GM23338 (cell line): Measurements from ENCODE around the gene PDGFRB. TPM values are rescaled to one million over a fixed set of nuclear protein-coding genes. Genes with fewer than 3 reads are reported as not detected.

Experiments
- ATAC-seq: fragments of 200-7000 bp; cut with Tn5 transposase; 3 replicates; pipeline ENCODE4 v1.9.1; 2020
- DNase-seq: peaks from one replicate; pipeline ENCODE4 v3.0.0-alpha.2; 2015; ENCODE audit warnings: low spot score
- H2AFZ ChIP-seq: fragments of 200-600 bp; sonication (generic); 2 replicates; pipeline ENCODE4 v1.8.0; 2016; ENCODE audit warnings: antibody characterized with exemption, mild to moderate bottlenecking, moderate library complexity
- H3F3A ChIP-seq: fragments of 200-600 bp; sonication (generic); replicated peaks from 2 replicates; pipeline ENCODE4 v1.8.0; 2017; ENCODE audit warnings: antibody characterized with exemption, mixed run types, low read depth
- H3K27ac ChIP-seq: fragments of 200-600 bp; sonication (generic); 2 replicates; pipeline ENCODE4 v1.6.1; 2016; ENCODE audit warnings: low read depth
- H3K27me3 ChIP-seq: fragments of 200-600 bp; sonication (generic); 2 replicates; pipeline ENCODE4 v1.8.0; 2016; ENCODE audit warnings: mild to moderate bottlenecking, mixed run types, moderate library complexity; ENCODE audit not compliant: insufficient read depth
- H3K36me3 ChIP-seq: fragments of 200-600 bp; sonication (generic); 2 replicates; pipeline ENCODE4 v1.8.0; 2016; ENCODE audit warnings: mild to moderate bottlenecking; ENCODE audit not compliant: insufficient read depth
- H3K4me1 ChIP-seq: fragments of 200-600 bp; sonication (generic); 2 replicates; pipeline ENCODE4 v1.8.0; 2016; ENCODE audit warnings: mild to moderate bottlenecking, moderate library complexity; ENCODE audit not compliant: insufficient read depth
- H3K4me2 ChIP-seq: fragments of 200-600 bp; sonication (generic); 2 replicates; pipeline ENCODE4 v1.7.1; 2017; ENCODE audit warnings: mixed run types
- H3K4me3 ChIP-seq: fragments of 200-600 bp; sonication (generic); 2 replicates; pipeline ENCODE4 v1.6.1; 2016; ENCODE audit warnings: mixed run types
- H3K79me2 ChIP-seq: fragments of 200-600 bp; sonication (generic); replicated peaks from 2 replicates; pipeline ENCODE4 v1.8.0; 2017; ENCODE audit warnings: mild to moderate bottlenecking; ENCODE audit not compliant: insufficient read depth
- H3K9me2 ChIP-seq: fragments of 200-600 bp; sonication (generic); 2 replicates; pipeline ENCODE4 v1.8.0; 2017; ENCODE audit not compliant: insufficient read depth
- H4K20me1 ChIP-seq: fragments of 200-600 bp; sonication (generic); replicated peaks from 2 replicates; pipeline ENCODE4 v1.8.0; 2017; ENCODE audit warnings: mild to moderate bottlenecking; ENCODE audit not compliant: insufficient read depth
- H3K27ac Mint-ChIP-seq: 2 replicates; pipeline ENCODE4 v1.8.0; 2020; ENCODE audit warnings: inconsistent platforms, mild to moderate bottlenecking, moderate library complexity, mixed read lengths
- H3K27me3 Mint-ChIP-seq: 3 replicates; pipeline ENCODE4 v1.8.0; 2022; ENCODE audit warnings: low read depth, mild to moderate bottlenecking, moderate library complexity, mixed read lengths, inconsistent platforms; ENCODE audit not compliant: insufficient read depth, poor library complexity
- H3K36me3 Mint-ChIP-seq: 3 replicates; pipeline ENCODE4 v1.8.0; 2021; ENCODE audit warnings: low read depth, mild to moderate bottlenecking, inconsistent platforms, moderate library complexity, mixed read lengths
- H3K4me1 Mint-ChIP-seq: 3 replicates; pipeline ENCODE4 v1.8.0; 2020; ENCODE audit warnings: mild to moderate bottlenecking, inconsistent platforms, mixed read lengths
- H3K4me3 Mint-ChIP-seq: 3 replicates; pipeline ENCODE4 v1.8.0; 2021; ENCODE audit warnings: moderate library complexity, mild to moderate bottlenecking, inconsistent platforms, mixed read lengths
- H3K9me3 Mint-ChIP-seq: 3 replicates; pipeline ENCODE4 v1.8.0; 2020; ENCODE audit warnings: moderate library complexity, mild to moderate bottlenecking, inconsistent platforms, mixed read lengths
- CREB1 ChIP-seq: fragments of 250-450 bp; sonication (Bioruptor Pico); IDR thresholded peaks from 2 replicates; pipeline ENCODE4 v1.5.0; 2020; ENCODE audit warnings: low read depth, mild to moderate bottlenecking, moderate library complexity
- CTCF ChIP-seq, 2 experiments: fragments of 200-600 bp in 1 of 2; sonication (generic) in 1 of 2; conservative IDR thresholded peaks; 2 replicates each; pipeline versions ENCODE4 v1.5.1 to v1.6.1; 2016 to 2017; ENCODE audit warnings: antibody characterized with exemption in 2 of 2, low read depth in 2 of 2, mild to moderate bottlenecking in 2 of 2, moderate library complexity in 1 of 2
- EZH2 ChIP-seq: fragments of 200-600 bp; sonication (generic); IDR thresholded peaks from one replicate; pipeline ENCODE4 v1.8.0; 2017; ENCODE audit warnings: antibody characterized with exemption, mild to moderate bottlenecking, low read depth; ENCODE audit not compliant: unreplicated experiment
- JUNB ChIP-seq: IDR thresholded peaks from one replicate; pipeline ENCODE4 v1.6.1; 2016; ENCODE audit warnings: antibody characterized with exemption; ENCODE audit not compliant: unreplicated experiment
- ZNF114 ChIP-seq: fragments of 250-450 bp; sonication (Bioruptor Pico); IDR thresholded peaks from 2 replicates; pipeline ENCODE4 v1.5.0; 2020; ENCODE audit warnings: mild to moderate bottlenecking, moderate library complexity
- polyA plus RNA-seq: library from polyadenylated mRNA; unstranded; fragments of >200 nt; fragmentation: Nextera tagmentation; extraction: Ambion mirVana; gene quantifications from 2 replicates; pipeline ENCODE4 v1.2.1, GENCODE V29; 2016
- total RNA-seq: library from RNA; depleted of rRNA; stranded (reverse); fragments of >200 nt; shearing (Covaris generic); gene quantifications from 2 replicates; pipeline ENCODE4 v1.2.3, GENCODE V29; 2014
- TF ChIP-seq, protein P1 (sequence below): IDR thresholded peaks from one replicate; pipeline ENCODE4 v1.6.1; 2018; ENCODE audit warnings: antibody characterized with exemption; ENCODE audit not compliant: unreplicated experiment
- TF ChIP-seq, protein P2 (sequence below): fragments of 250-450 bp; sonication (Bioruptor Pico); IDR thresholded peaks from 2 replicates; pipeline ENCODE4 v1.5.0; 2020; ENCODE audit warnings: mild to moderate bottlenecking, moderate library complexity

PDGFRB gene
- total and polyA plus RNA-seq, 2 experiments from 2014 or later: 4.5 to 11.3 TPM

DNA sequence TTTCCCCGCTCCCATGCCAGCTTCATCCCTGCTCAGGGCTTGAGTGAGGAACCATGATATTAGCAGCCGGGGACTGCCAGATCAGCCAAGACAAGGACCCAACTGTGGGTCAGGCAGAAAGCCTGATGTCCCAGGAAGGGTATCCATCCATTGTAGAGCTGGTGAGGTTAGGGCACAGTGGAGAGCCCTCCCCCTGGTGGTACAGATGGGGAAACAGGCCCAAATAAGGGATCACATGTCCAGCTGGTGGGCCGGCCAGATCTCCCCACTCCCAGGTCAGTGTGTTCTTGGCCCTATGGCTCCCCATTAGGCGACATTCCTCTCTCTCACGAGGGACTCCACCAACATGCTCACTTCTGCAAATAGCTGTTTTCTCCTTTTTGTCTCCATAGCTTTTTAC, 19.9 kb upstream of the PDGFRB start:
- ATAC-seq: peak; percentile 98
- Histone ChIP-seq H4K20me1 (no peaks in the 10 kb centered on the region), H3K4me3 (no peak overlapping the region), H3K9me2 (no peaks in the 10 kb centered on the region), H3K4me2 (no peak overlapping the region), H3F3A (no peaks in the 10 kb centered on the region), H3K79me2 (no peaks in the 10 kb centered on the region), H3K27me3 (peaks cover 7% of the 10 kb centered on the region), H3K36me3 (no peaks in the 10 kb centered on the region), H3K4me1 (no peaks in the 10 kb centered on the region), H2AFZ (no peak overlapping the region), H3K27ac (no peak overlapping the region)
- peak; percentile 83 for DNase-seq
- Mint-ChIP-seq H3K9me3 (no peaks in the 10 kb centered on the region), H3K27me3 (peaks cover 25% of the 10 kb centered on the region), H3K4me1 (peaks cover 7% of the 10 kb centered on the region; the same call in 2 of the 3 replicates), H3K36me3 (no peaks in the 10 kb centered on the region), H3K27ac (no peak overlapping the region), H3K4me3 (no peak overlapping the region)
- TF ChIP-seq EZH2: no peak
- peak; percentile 68 to 88 for TF ChIP-seq CTCF (conservative IDR thresholded peaks at IDR 0.05; ENCODE audit: low read depth in 2 of 2)
- TF ChIP-seq, protein P1, sequence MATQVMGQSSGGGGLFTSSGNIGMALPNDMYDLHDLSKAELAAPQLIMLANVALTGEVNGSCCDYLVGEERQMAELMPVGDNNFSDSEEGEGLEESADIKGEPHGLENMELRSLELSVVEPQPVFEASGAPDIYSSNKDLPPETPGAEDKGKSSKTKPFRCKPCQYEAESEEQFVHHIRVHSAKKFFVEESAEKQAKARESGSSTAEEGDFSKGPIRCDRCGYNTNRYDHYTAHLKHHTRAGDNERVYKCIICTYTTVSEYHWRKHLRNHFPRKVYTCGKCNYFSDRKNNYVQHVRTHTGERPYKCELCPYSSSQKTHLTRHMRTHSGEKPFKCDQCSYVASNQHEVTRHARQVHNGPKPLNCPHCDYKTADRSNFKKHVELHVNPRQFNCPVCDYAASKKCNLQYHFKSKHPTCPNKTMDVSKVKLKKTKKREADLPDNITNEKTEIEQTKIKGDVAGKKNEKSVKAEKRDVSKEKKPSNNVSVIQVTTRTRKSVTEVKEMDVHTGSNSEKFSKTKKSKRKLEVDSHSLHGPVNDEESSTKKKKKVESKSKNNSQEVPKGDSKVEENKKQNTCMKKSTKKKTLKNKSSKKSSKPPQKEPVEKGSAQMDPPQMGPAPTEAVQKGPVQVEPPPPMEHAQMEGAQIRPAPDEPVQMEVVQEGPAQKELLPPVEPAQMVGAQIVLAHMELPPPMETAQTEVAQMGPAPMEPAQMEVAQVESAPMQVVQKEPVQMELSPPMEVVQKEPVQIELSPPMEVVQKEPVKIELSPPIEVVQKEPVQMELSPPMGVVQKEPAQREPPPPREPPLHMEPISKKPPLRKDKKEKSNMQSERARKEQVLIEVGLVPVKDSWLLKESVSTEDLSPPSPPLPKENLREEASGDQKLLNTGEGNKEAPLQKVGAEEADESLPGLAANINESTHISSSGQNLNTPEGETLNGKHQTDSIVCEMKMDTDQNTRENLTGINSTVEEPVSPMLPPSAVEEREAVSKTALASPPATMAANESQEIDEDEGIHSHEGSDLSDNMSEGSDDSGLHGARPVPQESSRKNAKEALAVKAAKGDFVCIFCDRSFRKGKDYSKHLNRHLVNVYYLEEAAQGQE: no peak

- Mint-ChIP-seq H3K4me1 (peaks cover 7% of the 10 kb centered on the region; the same call in 2 of the 3 replicates), H3K9me3 (peaks cover 2% of the 10 kb centered on the region; the same call in 1 of the 3 replicates), H3K27me3 (peaks cover 29% of the 10 kb centered on the region), H3K36me3 (no peaks in the 10 kb centered on the region), H3K27ac (no peak overlapping the region), H3K4me3 (no peak overlapping the region)
- no peak for ATAC-seq
- no peaks in the 10 kb centered on the region for H3K4me1 ChIP-seq
- H3K36me3 ChIP-seq: no peaks in the 10 kb centered on the region
- H2AFZ ChIP-seq: 0 out of 2 replicates have a peak overlapping the region, but pooled peaks have one; percentile 38
- no peak overlapping the region for H3K27ac ChIP-seq
- H3K9me2 ChIP-seq: no peaks in the 10 kb centered on the region
- H4K20me1 ChIP-seq: no peaks in the 10 kb centered on the region
- H3K79me2 ChIP-seq: no peaks in the 10 kb centered on the region
- no peak for DNase-seq
- no peak overlapping the region for H3K4me3 ChIP-seq
- H3K27me3 ChIP-seq: peaks cover 12% of the 10 kb centered on the region
- H3K4me2 ChIP-seq: no peak overlapping the region
- H3F3A ChIP-seq: no peaks in the 10 kb centered on the region
- TF ChIP-seq EZH2 (no peak), ZNF114 (CRISPR knock-in tag) (no peak), JUNB (no peak), CREB1 (CRISPR knock-in tag) (no peak), CTCF (conservative IDR thresholded peaks at IDR 0.05; ENCODE audit: low read depth in 2 of 2) (no peak)
- TF ChIP-seq, protein P2, sequence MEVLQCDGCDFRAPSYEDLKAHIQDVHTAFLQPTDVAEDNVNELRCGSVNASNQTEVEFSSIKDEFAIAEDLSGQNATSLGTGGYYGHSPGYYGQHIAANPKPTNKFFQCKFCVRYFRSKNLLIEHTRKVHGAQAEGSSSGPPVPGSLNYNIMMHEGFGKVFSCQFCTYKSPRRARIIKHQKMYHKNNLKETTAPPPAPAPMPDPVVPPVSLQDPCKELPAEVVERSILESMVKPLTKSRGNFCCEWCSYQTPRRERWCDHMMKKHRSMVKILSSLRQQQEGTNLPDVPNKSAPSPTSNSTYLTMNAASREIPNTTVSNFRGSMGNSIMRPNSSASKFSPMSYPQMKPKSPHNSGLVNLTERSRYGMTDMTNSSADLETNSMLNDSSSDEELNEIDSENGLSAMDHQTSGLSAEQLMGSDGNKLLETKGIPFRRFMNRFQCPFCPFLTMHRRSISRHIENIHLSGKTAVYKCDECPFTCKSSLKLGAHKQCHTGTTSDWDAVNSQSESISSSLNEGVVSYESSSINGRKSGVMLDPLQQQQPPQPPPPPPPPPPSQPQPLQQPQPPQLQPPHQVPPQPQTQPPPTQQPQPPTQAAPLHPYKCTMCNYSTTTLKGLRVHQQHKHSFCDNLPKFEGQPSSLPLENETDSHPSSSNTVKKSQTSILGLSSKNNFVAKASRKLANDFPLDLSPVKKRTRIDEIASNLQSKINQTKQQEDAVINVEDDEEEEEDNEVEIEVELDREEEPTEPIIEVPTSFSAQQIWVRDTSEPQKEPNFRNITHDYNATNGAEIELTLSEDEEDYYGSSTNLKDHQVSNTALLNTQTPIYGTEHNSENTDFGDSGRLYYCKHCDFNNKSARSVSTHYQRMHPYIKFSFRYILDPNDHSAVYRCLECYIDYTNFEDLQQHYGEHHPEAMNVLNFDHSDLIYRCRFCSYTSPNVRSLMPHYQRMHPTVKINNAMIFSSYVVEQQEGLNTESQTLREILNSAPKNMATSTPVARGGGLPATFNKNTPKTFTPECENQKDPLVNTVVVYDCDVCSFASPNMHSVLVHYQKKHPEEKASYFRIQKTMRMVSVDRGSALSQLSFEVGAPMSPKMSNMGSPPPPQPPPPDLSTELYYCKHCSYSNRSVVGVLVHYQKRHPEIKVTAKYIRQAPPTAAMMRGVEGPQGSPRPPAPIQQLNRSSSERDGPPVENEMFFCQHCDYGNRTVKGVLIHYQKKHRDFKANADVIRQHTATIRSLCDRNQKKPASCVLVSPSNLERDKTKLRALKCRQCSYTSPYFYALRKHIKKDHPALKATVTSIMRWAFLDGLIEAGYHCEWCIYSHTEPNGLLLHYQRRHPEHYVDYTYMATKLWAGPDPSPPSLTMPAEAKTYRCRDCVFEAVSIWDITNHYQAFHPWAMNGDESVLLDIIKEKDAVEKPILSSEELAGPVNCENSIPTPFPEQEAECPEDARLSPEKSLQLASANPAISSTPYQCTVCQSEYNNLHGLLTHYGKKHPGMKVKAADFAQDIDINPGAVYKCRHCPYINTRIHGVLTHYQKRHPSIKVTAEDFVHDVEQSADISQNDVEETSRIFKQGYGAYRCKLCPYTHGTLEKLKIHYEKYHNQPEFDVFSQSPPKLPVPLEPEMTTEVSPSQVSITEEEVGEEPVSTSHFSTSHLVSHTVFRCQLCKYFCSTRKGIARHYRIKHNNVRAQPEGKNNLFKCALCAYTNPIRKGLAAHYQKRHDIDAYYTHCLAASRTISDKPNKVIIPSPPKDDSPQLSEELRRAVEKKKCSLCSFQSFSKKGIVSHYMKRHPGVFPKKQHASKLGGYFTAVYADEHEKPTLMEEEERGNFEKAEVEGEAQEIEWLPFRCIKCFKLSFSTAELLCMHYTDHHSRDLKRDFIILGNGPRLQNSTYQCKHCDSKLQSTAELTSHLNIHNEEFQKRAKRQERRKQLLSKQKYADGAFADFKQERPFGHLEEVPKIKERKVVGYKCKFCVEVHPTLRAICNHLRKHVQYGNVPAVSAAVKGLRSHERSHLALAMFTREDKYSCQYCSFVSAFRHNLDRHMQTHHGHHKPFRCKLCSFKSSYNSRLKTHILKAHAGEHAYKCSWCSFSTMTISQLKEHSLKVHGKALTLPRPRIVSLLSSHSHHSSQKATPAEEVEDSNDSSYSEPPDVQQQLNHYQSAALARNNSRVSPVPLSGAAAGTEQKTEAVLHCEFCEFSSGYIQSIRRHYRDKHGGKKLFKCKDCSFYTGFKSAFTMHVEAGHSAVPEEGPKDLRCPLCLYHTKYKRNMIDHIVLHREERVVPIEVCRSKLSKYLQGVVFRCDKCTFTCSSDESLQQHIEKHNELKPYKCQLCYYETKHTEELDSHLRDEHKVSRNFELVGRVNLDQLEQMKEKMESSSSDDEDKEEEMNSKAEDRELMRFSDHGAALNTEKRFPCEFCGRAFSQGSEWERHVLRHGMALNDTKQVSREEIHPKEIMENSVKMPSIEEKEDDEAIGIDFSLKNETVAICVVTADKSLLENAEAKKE: no peak
These were observed 19.4 kb upstream of the PDGFRB start for GRCh38 chr5:150175076-150175475.
